ENCODE data around the gene CTDSPL.

The CTDSPL gene

GRCh38 chr3:37853691-37854413 is 7.8 kb upstream of the CTDSPL start:
- DNase-seq (ENCODE audit: low spot score): no peak

- DNase-seq (ENCODE audit: low spot score): peak; percentile 64
Observed at GRCh38 chr3:37855363-37855970, 6.2 kb upstream of the CTDSPL start.

GRCh38 chr3:37856381-37856780 is 5.3 kb upstream of the CTDSPL start:
- DNase-seq (ENCODE audit: low spot score): no peak

- no peak for DNase-seq (ENCODE audit: low spot score)
Observed at GRCh38 chr3:37858742-37859141, 2.9 kb upstream of the CTDSPL start.

- DNase-seq (ENCODE audit: low spot score): no peak
Observed at GRCh38 chr3:37859354-37859753, 2.3 kb upstream of the CTDSPL start.

- no peak for DNase-seq (ENCODE audit: low spot score)
Observed at GRCh38 chr3:37859908-37860199, 1.8 kb upstream of the CTDSPL start.

GRCh38 chr3:37862219-37862902 is 681 bp downstream of the CTDSPL start:
- no peak for DNase-seq (ENCODE audit: low spot score)

- no peak for DNase-seq (ENCODE audit: low spot score)
Observed at GRCh38 chr3:37862903-37863815, 1.5 kb downstream of the CTDSPL start.

GRCh38 chr3:37863949-37864822 is 2.5 kb downstream of the CTDSPL start:
- no peak for DNase-seq (ENCODE audit: low spot score)

- DNase-seq (ENCODE audit: low spot score): no peak
Observed at GRCh38 chr3:37864904-37865303, 3.2 kb downstream of the CTDSPL start.

GRCh38 chr3:37867144-37867543 is 5.5 kb downstream of the CTDSPL start:
- DNase-seq (ENCODE audit: low spot score): no peak

GRCh38 chr3:37871858-37872257 is 10.2 kb downstream of the CTDSPL start:
- no peak for DNase-seq (ENCODE audit: low spot score)

GRCh38 chr3:37872413-37873160 is 10.9 kb downstream of the CTDSPL start:
- DNase-seq (ENCODE audit: low spot score): no peak

GRCh38 chr3:37876279-37876678 is 14.6 kb downstream of the CTDSPL start:
- no peak for DNase-seq (ENCODE audit: low spot score)

- no peak for DNase-seq (ENCODE audit: low spot score)
Observed at GRCh38 chr3:37882711-37883110, 21.0 kb downstream of the CTDSPL start.

GRCh38 chr3:37885814-37886213 is 24.1 kb downstream of the CTDSPL start:
- DNase-seq (ENCODE audit: low spot score): no peak

GRCh38 chr3:37886395-37886794 is 24.7 kb downstream of the CTDSPL start:
- no peak for DNase-seq (ENCODE audit: low spot score)

GRCh38 chr3:37887062-37887461 is 25.4 kb downstream of the CTDSPL start:
- no peak for DNase-seq (ENCODE audit: low spot score)

GRCh38 chr3:37887824-37888223 is 26.1 kb downstream of the CTDSPL start:
- DNase-seq (ENCODE audit: low spot score): no peak

- no peak for DNase-seq (ENCODE audit: low spot score)
Observed at GRCh38 chr3:37888421-37888820, 26.7 kb downstream of the CTDSPL start.

- no peak for DNase-seq (ENCODE audit: low spot score)
Observed at GRCh38 chr3:37890522-37890921, 28.8 kb downstream of the CTDSPL start.

Measured in NAMALWA (cell line).